OCI-LY1 (cell line): ENCODE results near the gene GVQW3.

Experiments used
- EZH2 ChIP-seq: fragments of 200-600 bp; sonication (generic), shearing (Covaris generic); IDR thresholded peaks from 2 replicates; pipeline ENCODE4 v1.8.0; 2017; ENCODE audit warnings: borderline replicate concordance, mixed run types, mild to moderate bottlenecking, antibody characterized with exemption, low read length, moderate library complexity, mixed read lengths
- TF ChIP-seq, protein P1 (sequence below): fragments of 200-600 bp; sonication (generic), shearing (Covaris generic); IDR thresholded peaks from 2 replicates; pipeline ENCODE4 v1.5.1; 2017; ENCODE audit warnings: mild to moderate bottlenecking, antibody characterized with exemption, low read length, moderate library complexity, mixed read lengths

DNA sequence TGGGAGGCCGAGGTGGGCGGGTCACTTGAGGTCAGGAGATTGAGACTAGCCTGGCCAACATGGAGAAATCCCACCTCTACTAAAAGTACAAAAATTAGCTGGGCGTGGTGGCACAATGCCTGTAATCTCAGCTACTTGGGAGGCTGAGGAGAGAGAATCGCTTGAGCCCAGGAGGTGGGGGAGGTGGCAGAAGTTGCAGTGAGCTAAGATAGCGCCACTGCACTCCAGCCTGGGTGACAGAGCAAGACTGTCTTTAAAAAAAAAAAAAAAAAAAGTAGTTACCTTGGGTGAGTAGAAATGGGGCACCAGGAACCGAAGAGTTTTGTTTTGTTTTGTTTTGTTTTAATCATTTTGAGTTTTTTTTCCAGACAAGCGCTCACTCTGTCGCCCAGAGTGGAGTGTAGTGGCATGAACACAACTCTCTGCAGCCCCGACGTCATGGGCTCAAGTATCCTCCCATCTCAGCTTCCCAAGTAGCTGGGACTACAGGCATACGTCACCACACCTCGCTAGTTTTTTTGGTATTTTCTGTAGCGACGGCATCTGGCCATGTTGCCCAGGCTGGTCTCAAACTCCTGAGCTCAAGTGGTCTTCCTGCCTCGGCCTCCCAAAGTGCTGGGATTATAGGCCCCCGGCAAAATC, 16.0 kb upstream of the GVQW3 start:
- TF ChIP-seq, protein P1, sequence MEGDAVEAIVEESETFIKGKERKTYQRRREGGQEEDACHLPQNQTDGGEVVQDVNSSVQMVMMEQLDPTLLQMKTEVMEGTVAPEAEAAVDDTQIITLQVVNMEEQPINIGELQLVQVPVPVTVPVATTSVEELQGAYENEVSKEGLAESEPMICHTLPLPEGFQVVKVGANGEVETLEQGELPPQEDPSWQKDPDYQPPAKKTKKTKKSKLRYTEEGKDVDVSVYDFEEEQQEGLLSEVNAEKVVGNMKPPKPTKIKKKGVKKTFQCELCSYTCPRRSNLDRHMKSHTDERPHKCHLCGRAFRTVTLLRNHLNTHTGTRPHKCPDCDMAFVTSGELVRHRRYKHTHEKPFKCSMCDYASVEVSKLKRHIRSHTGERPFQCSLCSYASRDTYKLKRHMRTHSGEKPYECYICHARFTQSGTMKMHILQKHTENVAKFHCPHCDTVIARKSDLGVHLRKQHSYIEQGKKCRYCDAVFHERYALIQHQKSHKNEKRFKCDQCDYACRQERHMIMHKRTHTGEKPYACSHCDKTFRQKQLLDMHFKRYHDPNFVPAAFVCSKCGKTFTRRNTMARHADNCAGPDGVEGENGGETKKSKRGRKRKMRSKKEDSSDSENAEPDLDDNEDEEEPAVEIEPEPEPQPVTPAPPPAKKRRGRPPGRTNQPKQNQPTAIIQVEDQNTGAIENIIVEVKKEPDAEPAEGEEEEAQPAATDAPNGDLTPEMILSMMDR, result no peak
- no peak for TF ChIP-seq EZH2
